OCI-LY7 (cell line): ENCODE data around the gene HES1.

Experiments
- CTCF ChIP-seq: fragments of 200-600 bp; sonication (generic); conservative IDR thresholded peaks from 2 replicates; pipeline ENCODE4 v1.5.1; 2014; ENCODE audit warnings: mild to moderate bottlenecking, antibody characterized with exemption, low read length, moderate library complexity, mixed read lengths
- EZH2phosphoT487 ChIP-seq: fragments of 200-600 bp; sonication (generic); IDR thresholded peaks from 2 replicates; pipeline ENCODE4 v1.6.1; 2018; ENCODE audit warnings: low read depth, borderline replicate concordance, mild to moderate bottlenecking, mixed run types, antibody characterized with exemption, low read length, moderate library complexity, mixed read lengths

GRCh38 chr3:194095464-194095863 lies 40.5 kb upstream of the HES1 start:
- no peak for TF ChIP-seq CTCF
- TF ChIP-seq EZH2phosphoT487, result no peak
